Gastrocnemius medialis (tissue), 4 donors: ENCODE results near the gene EOLA2.

ENCODE experiments used
- POLR2A ChIP-seq, 2 donors: fragments of 450-650 bp; IDR thresholded peaks; one replicate each; pipeline ENCODE4 v1.6.1; 2017; ENCODE audit warnings: antibody characterized with exemption in 2 of 2, mild to moderate bottlenecking in 2 of 2, moderate library complexity in 2 of 2
- TF ChIP-seq, protein P1 (sequence below), 5 experiments: fragments of 450-650 bp in 3 of 5; fragments of 200-600 bp in 2 of 5; sonication (generic) in 2 of 5; IDR thresholded peaks in 4 of 5; conservative IDR thresholded peaks in 1 of 5; 1 replicate in 4 of 5; 2 replicates in 1 of 5; pipeline ENCODE4 v1.5.1; 2016 to 2019; ENCODE audit warnings: antibody characterized with exemption in 5 of 5, mild to moderate bottlenecking in 3 of 5, moderate library complexity in 3 of 5

DNA sequence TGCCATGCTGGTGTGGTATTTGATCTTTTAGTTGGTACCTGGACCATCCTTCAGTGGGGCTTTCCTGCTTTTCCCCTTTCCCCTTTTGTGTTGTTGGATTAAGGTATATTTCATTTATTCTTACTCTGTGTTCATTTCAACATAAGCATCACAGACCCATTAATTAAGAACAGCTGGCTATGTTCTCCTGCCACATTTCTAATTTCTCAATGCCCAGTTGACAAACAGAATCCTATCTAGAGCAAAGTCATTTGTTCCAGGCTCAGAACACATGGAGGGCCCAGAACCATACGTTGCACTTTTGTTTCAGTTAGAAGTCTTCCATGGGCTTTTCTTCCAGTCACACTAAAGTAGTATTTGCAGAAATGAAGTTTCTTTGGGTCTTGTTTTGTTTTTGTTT, 46.1 kb upstream of the EOLA2 start:
- no peak for TF ChIP-seq POLR2A (IDR thresholded peaks at IDR 0.05)
- TF ChIP-seq, protein P1, sequence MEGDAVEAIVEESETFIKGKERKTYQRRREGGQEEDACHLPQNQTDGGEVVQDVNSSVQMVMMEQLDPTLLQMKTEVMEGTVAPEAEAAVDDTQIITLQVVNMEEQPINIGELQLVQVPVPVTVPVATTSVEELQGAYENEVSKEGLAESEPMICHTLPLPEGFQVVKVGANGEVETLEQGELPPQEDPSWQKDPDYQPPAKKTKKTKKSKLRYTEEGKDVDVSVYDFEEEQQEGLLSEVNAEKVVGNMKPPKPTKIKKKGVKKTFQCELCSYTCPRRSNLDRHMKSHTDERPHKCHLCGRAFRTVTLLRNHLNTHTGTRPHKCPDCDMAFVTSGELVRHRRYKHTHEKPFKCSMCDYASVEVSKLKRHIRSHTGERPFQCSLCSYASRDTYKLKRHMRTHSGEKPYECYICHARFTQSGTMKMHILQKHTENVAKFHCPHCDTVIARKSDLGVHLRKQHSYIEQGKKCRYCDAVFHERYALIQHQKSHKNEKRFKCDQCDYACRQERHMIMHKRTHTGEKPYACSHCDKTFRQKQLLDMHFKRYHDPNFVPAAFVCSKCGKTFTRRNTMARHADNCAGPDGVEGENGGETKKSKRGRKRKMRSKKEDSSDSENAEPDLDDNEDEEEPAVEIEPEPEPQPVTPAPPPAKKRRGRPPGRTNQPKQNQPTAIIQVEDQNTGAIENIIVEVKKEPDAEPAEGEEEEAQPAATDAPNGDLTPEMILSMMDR (IDR thresholded peaks at IDR 0.05 in 4 of 5, conservative IDR thresholded peaks at IDR 0.05 in 1 of 5): no peak
